ENCODE results near the gene SHOX. TPM values are rescaled to one million over a fixed set of nuclear protein-coding genes. Genes with fewer than 3 reads are reported as not detected.

SHOX gene
- total RNA-seq, result not detected

DNA sequence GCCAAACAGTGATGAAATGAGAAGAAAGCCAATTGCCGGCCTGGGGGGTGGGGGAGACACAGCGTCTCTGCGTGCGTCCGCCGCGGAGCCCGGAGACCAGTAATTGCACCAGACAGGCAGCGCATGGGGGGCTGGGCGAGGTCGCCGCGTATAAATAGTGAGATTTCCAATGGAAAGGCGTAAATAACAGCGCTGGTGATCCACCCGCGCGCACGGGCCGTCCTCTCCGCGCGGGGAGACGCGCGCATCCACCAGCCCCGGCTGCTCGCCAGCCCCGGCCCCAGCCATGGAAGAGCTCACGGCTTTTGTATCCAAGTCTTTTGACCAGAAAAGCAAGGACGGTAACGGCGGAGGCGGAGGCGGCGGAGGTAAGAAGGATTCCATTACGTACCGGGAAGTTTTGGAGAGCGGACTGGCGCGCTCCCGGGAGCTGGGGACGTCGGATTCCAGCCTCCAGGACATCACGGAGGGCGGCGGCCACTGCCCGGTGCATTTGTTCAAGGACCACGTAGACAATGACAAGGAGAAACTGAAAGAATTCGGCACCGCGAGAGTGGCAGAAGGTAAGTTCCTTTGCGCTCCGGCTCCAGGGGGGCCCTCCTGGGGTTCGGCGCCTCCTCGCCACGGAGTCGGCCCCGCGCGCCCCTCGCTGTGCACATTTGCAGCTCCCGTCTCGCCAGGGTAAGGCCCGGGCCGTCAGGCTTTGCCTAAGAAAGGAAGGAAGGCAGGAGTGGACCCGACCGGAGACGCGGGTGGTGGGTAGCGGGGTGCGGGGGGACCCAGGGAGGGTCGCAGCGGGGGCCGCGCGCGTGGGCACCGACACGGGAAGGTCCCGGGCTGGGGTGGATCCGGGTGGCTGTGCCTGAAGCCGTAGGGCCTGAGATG is at the start of gene SHOX:
TSS of gene SHOX (plus strand) at position 180 of the 885 bp plus-strand sequence. CDS start at position 287, 107 bp downstream.
- Histone ChIP-seq H3K4me3 (no peak within 1 kb of the TSS), H3K27me3 (peaks cover 6% of the 10 kb centered on the region), H3K36me3 (no peaks in the 10 kb centered on the region), H3K27ac (no peak within 1 kb of the TSS), H3K9me3 (no peaks in the 10 kb centered on the region), H3K4me1 (no peaks in the 10 kb centered on the region)
- TF ChIP-seq POLR2AphosphoS5 (IDR thresholded peaks at IDR 0.05; ENCODE audit: insufficient read depth in 1 of 2, low read depth in 1 of 2), result no peak
- DNase-seq (ENCODE audit: extremely low spot score in 2 of 2), result peak in 1 of 2 donors; percentile 49
- intact Hi-C loops (cut with DNase I), result no loop called here

DNA sequence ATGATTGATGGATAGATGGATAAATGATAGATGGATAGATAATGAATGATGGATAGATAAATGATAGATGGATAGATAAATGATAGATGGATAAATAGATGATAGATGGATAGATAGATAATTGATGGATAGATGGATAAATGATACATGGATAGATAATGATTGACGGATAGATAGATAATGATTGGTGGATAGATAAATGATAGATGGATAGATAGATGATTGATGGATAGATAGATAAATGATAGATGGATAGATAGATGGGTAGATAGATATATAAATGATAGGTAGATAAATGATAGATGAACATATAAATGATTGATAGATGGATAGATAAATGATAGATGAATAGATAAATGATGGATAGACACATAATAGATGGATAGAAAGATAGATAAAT is 49.5 kb upstream of the SHOX start:
- TF ChIP-seq POLR2A (IDR thresholded peaks at IDR 0.05), result no peak
- no peak for TF ChIP-seq POLR2AphosphoS5 (IDR thresholded peaks at IDR 0.05; ENCODE audit: insufficient read depth in 1 of 2, low read depth in 1 of 2)
- TF ChIP-seq, protein P1, sequence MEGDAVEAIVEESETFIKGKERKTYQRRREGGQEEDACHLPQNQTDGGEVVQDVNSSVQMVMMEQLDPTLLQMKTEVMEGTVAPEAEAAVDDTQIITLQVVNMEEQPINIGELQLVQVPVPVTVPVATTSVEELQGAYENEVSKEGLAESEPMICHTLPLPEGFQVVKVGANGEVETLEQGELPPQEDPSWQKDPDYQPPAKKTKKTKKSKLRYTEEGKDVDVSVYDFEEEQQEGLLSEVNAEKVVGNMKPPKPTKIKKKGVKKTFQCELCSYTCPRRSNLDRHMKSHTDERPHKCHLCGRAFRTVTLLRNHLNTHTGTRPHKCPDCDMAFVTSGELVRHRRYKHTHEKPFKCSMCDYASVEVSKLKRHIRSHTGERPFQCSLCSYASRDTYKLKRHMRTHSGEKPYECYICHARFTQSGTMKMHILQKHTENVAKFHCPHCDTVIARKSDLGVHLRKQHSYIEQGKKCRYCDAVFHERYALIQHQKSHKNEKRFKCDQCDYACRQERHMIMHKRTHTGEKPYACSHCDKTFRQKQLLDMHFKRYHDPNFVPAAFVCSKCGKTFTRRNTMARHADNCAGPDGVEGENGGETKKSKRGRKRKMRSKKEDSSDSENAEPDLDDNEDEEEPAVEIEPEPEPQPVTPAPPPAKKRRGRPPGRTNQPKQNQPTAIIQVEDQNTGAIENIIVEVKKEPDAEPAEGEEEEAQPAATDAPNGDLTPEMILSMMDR (IDR thresholded peaks at IDR 0.05), result no peak
- Histone ChIP-seq H3K27me3 (no peaks in the 10 kb centered on the region), H3K4me3 (no peak overlapping the region), H3K27ac (no peak overlapping the region), H3K9me3 (no peaks in the 10 kb centered on the region), H3K36me3 (no peaks in the 10 kb centered on the region), H3K4me1 (no peaks in the 10 kb centered on the region)
- no peak for DNase-seq (ENCODE audit: extremely low spot score in 2 of 2)
- intact Hi-C loops (cut with DNase I), result no loop called here

DNA sequence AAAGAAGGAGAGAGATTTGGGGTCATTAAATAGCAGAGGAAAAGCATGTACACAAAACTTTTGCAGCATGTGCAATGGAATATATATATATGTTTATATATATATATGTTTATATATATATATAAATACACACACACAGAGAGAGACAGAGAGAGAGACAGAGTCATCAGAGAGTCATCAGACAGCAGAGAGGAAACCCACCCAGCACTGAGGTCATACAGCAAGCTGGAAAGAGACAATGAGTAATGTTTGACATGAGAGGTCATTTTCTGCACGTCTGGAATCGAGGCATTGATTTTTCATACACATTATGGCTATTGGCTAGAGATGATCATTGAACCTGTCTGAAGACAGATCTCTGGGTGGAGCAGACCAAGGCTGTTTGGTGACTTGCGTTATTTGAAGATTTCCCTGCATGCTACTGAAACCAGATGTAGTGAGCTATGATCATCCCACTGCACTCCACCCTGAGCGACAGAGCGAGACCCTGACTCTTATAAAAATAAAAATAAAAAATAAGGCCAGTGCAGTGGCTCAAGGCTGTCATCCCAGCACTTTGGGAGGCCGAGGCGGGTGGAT is 48.8 kb upstream of the SHOX start:
- no peaks in the 10 kb centered on the region for H3K4me1 ChIP-seq
- H3K27me3 ChIP-seq, result no peaks in the 10 kb centered on the region
- no peaks in the 10 kb centered on the region for H3K36me3 ChIP-seq
- intact Hi-C loops (cut with DNase I), result no loop called here
- H3K27ac ChIP-seq, result no peak overlapping the region
- H3K4me3 ChIP-seq, result no peak overlapping the region
- TF ChIP-seq, protein P1 (IDR thresholded peaks at IDR 0.05), result no peak
- TF ChIP-seq POLR2AphosphoS5 (IDR thresholded peaks at IDR 0.05; ENCODE audit: insufficient read depth in 1 of 2, low read depth in 1 of 2) (no peak), POLR2A (IDR thresholded peaks at IDR 0.05) (no peak)
- no peak for DNase-seq (ENCODE audit: extremely low spot score in 2 of 2)
- H3K9me3 ChIP-seq, result no peaks in the 10 kb centered on the region

DNA sequence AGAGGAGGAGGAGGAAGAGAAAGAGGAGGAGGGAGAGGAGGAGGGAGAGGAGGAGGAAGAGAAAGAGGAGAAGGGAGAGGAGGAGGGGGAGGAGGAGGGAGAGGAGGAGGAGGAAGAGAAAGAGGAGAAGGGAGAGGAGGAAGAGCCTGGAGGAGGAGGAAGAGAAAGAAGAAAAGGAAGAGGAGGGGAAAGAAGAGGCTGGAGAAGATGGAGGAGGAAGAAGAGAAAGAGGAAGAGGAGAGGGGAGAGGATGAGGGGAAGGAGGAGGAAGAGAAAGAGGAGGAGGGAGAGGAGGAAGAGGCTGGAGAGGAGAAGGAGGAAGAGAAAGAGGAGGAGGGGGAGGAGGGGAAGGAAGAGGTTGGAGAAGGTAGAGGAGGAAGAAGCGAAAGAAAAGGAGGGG is 46.0 kb upstream of the SHOX start:
- intact Hi-C loops (cut with DNase I), result no loop called here
- H3K36me3 ChIP-seq, result no peaks in the 10 kb centered on the region
- H3K27me3 ChIP-seq, result no peaks in the 10 kb centered on the region
- TF ChIP-seq POLR2AphosphoS5 (IDR thresholded peaks at IDR 0.05; ENCODE audit: insufficient read depth in 1 of 2, low read depth in 1 of 2), result no peak
- TF ChIP-seq, protein P1 (IDR thresholded peaks at IDR 0.05), result no peak
- TF ChIP-seq POLR2A (IDR thresholded peaks at IDR 0.05), result no peak
- H3K27ac ChIP-seq, result no peak overlapping the region
- no peaks in the 10 kb centered on the region for H3K9me3 ChIP-seq
- H3K4me3 ChIP-seq, result no peak overlapping the region
- DNase-seq (ENCODE audit: extremely low spot score in 2 of 2), result peak in 1 of 2 donors; percentile 11
- H3K4me1 ChIP-seq, result no peaks in the 10 kb centered on the region

DNA sequence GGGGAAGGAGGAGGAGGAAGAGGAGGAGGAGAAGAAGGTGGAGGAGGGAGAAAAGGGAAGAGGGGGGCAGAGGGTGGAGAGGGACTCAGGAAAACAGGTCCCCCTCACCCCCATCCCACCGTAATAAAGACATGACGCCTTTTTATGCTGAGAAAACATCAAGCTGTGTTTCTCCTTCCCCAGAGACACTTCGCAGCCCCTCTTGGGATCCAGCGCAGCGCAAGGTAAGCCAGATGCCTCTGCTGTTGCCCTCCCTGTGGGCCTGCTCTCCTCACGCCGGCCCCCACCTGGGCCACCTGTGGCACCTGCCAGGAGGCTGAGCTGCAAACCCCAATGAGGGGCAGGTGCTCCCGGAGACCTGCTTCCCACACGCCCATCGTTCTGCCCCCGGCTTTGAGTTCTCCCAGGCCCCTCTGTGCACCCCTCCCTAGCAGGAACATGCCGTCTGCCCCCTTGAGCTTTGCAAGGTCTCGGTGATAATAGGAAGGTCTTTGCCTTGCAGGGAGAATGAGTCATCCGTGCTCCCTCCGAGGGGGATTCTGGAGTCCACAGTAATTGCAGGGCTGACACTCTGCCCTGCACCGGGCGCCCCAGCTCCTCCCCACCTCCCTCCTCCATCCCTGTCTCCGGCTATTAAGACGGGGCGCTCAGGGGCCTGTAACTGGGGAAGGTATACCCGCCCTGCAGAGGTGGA is 45.3 kb upstream of the SHOX start:
- Histone ChIP-seq H3K36me3 (no peaks in the 10 kb centered on the region), H3K27me3 (no peaks in the 10 kb centered on the region), H3K27ac (no peak overlapping the region), H3K9me3 (no peaks in the 10 kb centered on the region), H3K4me3 (no peak overlapping the region), H3K4me1 (no peaks in the 10 kb centered on the region)
- TF ChIP-seq POLR2AphosphoS5 (IDR thresholded peaks at IDR 0.05; ENCODE audit: insufficient read depth in 1 of 2, low read depth in 1 of 2) (no peak), POLR2A (IDR thresholded peaks at IDR 0.05) (no peak)
- TF ChIP-seq, protein P1 (IDR thresholded peaks at IDR 0.05), result no peak
- intact Hi-C loops (cut with DNase I), result no loop called here
- peak; percentile 32 to 49 for DNase-seq (ENCODE audit: extremely low spot score in 2 of 2)
